AG09319 (cell line): ENCODE data around the gene C9orf152.
"Not testable (repeated sequence)": the region's sequence is repeated elsewhere in the genome, so short reads cannot be mapped to it uniquely, and the experiment has no call there.

Experiments used
- DNase-seq: peaks from one replicate; pipeline ENCODE4 v3.0.0-alpha.2; 2010; ENCODE audit warnings: low read depth; ENCODE audit errors: extremely low read depth
- TF ChIP-seq, protein P1 (sequence below): IDR thresholded peaks from 2 replicates; pipeline ENCODE4 v1.5.1; 2011; ENCODE audit warnings: low read depth, mild to moderate bottlenecking, inconsistent platforms, low read length, moderate library complexity

Gene C9orf152

DNA sequence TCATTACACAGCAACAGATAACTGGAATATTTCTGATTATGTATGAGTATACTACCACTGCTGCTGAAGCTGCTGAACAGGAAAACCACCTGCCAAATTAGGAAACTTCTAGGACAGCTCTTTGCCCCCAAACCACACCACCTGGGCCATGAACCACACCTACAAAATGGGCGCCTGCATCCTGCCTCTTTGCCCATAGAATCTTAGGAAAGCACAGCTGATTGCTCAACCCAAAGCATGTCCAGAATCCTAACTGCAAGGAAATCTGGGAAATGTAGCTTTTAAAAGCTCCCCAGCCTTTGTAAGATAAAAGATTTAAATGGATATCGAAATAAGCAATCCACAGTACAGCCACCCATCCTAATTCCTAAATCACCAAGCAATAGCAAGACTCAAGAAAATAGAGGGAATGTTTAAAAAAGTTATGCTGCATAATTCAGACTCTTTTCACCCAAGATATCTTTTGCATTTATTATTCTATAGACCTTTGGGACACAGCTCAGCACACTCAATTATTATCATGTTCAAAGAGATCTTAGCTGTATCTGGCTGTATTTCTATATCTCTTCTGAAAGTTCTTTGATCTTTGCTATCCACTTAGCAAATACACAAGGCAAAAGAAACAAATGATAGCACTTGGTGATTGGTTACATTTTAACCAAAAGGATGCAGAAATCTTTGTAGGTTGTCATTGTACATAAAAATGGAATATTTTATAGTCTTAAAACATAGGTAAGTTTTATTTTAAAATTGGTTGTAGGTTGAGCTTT is 6.8 kb upstream of the C9orf152 start:
- DNase-seq: no peak
- TF ChIP-seq, protein P1, sequence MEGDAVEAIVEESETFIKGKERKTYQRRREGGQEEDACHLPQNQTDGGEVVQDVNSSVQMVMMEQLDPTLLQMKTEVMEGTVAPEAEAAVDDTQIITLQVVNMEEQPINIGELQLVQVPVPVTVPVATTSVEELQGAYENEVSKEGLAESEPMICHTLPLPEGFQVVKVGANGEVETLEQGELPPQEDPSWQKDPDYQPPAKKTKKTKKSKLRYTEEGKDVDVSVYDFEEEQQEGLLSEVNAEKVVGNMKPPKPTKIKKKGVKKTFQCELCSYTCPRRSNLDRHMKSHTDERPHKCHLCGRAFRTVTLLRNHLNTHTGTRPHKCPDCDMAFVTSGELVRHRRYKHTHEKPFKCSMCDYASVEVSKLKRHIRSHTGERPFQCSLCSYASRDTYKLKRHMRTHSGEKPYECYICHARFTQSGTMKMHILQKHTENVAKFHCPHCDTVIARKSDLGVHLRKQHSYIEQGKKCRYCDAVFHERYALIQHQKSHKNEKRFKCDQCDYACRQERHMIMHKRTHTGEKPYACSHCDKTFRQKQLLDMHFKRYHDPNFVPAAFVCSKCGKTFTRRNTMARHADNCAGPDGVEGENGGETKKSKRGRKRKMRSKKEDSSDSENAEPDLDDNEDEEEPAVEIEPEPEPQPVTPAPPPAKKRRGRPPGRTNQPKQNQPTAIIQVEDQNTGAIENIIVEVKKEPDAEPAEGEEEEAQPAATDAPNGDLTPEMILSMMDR: no peak

DNA sequence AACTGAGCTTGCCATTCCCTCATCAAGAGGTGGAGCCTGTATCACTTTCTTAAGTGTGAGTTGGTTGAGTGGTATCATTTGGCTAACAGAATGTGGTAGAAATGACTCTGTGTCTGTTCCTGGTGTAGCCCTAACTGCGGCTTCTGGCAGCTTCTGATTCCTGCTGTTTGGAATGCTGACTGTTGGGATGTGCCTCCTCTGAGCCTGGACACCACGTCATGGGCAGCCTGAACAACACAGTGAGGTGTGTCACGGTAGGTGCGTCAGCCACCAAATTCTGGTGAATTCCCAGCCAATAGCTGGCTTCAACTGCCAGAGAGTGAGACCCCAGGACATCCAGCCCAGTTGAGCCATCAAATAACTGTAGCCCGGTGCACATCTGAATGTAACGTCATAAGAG is 6.1 kb upstream of the C9orf152 start:
- TF ChIP-seq, protein P1: no peak
- no peak for DNase-seq

DNA sequence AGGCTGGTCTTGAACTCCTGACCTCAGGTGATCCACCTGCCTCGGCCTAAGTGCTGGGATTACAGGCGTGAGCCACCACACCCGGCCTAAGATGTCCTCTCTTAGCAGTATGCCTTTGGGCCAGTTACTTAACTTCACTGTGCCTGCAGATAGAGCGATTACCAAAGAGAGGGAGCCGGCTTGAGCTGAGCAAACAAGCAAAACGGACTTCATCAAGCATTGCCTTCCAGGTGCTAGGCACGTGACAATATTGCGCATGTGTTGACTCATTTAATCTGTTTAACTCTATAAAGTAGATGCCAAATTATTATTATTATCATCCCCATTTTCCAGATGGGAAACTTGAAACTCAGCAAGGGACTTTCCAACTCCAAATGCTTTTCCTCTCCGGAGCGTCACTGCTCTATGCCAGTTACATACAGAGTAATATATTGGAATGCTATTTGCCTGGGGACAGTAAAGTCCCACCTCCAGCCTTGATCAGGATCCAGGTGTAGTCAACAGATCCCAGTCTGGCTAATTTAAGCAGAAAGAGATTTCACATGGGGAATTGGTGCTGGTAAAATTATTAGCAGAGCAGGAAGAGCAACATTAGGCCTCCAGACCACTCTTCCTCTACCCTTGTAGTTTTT is 5.6 kb upstream of the C9orf152 start:
- TF ChIP-seq, protein P1: no peak
- no peak for DNase-seq

DNA sequence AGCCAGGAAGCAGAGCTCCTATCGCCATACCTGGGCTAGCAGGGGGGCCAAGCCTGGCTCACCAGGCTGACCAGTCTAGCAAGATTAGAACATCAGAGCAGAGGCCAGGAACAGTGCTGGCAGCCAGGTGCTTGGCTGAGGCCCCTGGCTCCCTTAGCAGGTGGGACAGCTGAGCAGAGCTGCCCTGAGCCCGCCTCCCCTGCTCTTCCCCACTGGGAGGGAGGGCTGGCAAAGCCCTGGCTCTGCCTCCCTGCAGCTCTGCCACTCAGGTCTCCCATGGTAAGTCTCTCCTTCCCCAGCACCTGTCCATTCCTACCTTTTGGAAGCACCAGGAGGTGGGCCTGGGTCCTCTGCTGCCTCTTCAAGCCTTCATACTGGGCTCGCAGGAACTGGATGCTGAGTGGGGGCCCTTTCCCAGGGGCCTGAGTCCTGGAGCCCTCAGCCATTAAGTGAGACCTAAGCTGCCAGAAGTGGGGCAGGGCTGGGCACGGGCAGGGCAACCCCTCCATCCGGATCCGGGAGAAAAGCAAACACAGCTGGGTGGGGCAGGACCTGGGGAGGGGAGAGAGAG is 803 bp downstream of the C9orf152 start:
- TF ChIP-seq, protein P1: no peak
- DNase-seq: no peak

DNA sequence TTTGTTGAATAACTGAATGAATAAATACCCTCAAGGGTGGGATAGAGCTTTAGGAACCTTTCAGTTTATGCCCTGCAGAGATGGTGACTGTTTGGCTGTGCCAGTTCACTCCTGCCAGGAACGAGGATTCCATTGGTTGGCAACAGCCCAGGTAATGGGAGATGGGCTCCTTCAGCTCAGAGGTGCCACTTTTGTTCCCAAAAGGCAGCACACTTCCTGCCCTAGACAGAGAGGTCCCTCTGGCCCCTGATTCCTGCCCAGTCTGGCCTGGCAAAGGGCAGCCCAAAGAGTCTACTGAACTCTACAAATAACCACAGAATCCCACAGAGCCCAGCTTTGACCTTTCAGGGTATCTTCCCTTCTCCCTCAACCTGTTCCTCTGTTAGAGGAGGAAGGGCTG is 1.6 kb downstream of the C9orf152 start:
- TF ChIP-seq, protein P1: no peak
- no peak for DNase-seq

DNA sequence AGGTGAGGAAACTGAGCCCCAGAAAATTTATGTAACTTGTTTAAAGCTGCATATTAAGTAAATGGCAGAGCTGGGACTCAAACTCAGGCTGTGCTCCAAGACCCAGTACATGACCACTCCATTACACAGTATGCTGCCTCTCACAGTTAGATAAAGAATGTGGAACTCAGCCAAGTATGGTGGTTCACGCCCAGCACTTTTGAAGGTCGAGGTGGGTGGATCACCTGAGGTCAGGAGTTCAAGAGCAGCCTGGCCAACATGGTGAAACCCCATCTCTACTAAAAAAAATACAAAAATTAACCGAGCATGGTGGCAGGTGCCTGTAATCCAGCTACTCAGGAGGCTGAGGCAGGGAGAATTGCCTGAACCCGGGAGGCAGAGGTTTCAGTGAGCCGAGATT is 2.3 kb downstream of the C9orf152 start:
- not testable (repeated sequence) for DNase-seq

DNA sequence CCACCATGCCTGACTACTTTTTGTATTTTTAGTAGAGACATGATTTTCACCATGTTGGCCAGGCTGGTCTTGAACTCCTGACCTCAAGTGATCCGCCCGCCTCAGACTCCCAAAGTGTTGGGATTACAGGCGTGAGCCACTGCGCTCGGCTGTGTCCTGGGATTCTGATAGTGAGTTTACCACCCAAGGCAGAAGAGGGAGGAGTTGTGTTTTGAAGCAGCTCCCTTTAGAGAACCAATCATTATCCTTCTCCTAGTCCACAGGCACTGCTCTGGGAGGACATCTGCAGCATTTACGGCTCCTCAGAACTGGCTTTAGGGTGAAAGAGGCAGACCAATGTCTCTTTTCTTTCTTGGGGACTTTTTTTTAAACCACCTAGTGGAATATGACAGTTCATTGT is 5.7 kb downstream of the C9orf152 start:
- DNase-seq: no peak
- TF ChIP-seq, protein P1: no peak
